Neutrophil (primary cell): ENCODE measurements around the gene CEP63.

ENCODE experiments used
- H3K27ac ChIP-seq: fragments of 200-600 bp; sonication (generic); 2 replicates; pipeline ENCODE4 v1.5.1; 2016; ENCODE audit warnings: mild to moderate bottlenecking, moderate library complexity
- H3K27me3 ChIP-seq: fragments of 200-600 bp; sonication (generic); 2 replicates; pipeline ENCODE4 v1.6.0; 2016; ENCODE audit warnings: mild to moderate bottlenecking
- H3K36me3 ChIP-seq: fragments of 200-600 bp; sonication (generic); 2 replicates; pipeline ENCODE4 v1.5.1; 2017
- H3K4me1 ChIP-seq, 2 experiments: fragments of 200-600 bp in 1 of 2; sonication (generic) in 1 of 2; 1 replicate in 1 of 2; 2 replicates in 1 of 2; pipeline versions ENCODE4 v1.5.1 to v1.6.1; 2013 to 2016; ENCODE audit warnings: low read depth in 1 of 2, low read length in 1 of 2, mild to moderate bottlenecking in 1 of 2, moderate library complexity in 1 of 2; ENCODE audit not compliant: control insufficient read depth in 1 of 2, insufficient read depth in 1 of 2
- H3K4me3 ChIP-seq, 2 experiments: fragments of 200-600 bp in 1 of 2; sonication (generic) in 1 of 2; 1 replicate in 1 of 2; 2 replicates in 1 of 2; pipeline ENCODE4 v1.5.1; 2013 to 2016; ENCODE audit warnings: low read depth in 1 of 2, low read length in 1 of 2, mild to moderate bottlenecking in 1 of 2, moderate library complexity in 1 of 2
- H3K9me3 ChIP-seq: fragments of 200-600 bp; sonication (generic); 2 replicates; pipeline ENCODE4 v1.5.1; 2016
- TF ChIP-seq, protein P1 (sequence below): fragments of 200-600 bp; sonication (generic); IDR thresholded peaks from 2 replicates; pipeline ENCODE4 v1.5.1; 2016; ENCODE audit warnings: antibody characterized with exemption

The CEP63 gene

DNA sequence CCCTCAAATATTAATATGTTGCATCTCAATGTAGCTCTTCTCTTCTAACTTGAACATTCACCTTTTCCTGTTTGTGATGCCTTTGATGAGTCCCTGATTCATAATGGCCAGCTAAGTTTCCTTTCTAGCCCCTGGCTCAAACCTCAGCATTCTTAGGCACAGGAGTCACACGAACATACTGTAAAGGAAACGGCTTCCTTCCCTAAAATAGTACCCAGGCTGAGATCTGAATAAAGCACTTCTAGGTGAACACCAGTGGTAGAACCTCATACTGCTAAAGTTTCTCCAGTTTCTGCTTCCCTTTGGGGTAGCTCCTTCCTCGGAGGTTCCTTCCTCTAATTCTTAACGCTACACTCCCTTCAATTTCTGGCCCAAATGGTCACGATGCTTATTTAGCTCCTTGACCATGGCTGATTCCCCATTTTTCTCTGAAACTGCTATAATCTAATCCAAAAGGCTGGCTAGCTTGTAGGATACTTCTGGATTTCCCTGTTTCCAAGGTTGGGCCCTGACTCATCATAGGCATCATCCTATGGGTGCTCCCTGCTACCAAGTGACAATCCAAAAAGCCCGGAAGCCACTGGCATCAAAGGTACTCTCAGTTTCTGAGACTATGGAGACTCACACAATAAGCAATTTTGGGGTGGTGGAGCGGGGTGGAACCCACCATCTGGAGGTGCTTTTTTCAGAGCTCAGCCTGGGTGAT is 2.5 kb upstream of the CEP63 start:
- Histone ChIP-seq H3K27me3 (no peaks in the 10 kb centered on the region), H3K36me3 (peaks cover 34% of the 10 kb centered on the region), H3K27ac (peak overlapping the region; percentile 100), H3K4me1 (peaks cover 42 to 50% of the 10 kb centered on the region in 2 experiments), H3K4me3 (peak overlapping the region in 1 of 2 experiments; percentile 16), H3K9me3 (no peaks in the 10 kb centered on the region)
- TF ChIP-seq, protein P1, sequence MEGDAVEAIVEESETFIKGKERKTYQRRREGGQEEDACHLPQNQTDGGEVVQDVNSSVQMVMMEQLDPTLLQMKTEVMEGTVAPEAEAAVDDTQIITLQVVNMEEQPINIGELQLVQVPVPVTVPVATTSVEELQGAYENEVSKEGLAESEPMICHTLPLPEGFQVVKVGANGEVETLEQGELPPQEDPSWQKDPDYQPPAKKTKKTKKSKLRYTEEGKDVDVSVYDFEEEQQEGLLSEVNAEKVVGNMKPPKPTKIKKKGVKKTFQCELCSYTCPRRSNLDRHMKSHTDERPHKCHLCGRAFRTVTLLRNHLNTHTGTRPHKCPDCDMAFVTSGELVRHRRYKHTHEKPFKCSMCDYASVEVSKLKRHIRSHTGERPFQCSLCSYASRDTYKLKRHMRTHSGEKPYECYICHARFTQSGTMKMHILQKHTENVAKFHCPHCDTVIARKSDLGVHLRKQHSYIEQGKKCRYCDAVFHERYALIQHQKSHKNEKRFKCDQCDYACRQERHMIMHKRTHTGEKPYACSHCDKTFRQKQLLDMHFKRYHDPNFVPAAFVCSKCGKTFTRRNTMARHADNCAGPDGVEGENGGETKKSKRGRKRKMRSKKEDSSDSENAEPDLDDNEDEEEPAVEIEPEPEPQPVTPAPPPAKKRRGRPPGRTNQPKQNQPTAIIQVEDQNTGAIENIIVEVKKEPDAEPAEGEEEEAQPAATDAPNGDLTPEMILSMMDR: no peak

DNA sequence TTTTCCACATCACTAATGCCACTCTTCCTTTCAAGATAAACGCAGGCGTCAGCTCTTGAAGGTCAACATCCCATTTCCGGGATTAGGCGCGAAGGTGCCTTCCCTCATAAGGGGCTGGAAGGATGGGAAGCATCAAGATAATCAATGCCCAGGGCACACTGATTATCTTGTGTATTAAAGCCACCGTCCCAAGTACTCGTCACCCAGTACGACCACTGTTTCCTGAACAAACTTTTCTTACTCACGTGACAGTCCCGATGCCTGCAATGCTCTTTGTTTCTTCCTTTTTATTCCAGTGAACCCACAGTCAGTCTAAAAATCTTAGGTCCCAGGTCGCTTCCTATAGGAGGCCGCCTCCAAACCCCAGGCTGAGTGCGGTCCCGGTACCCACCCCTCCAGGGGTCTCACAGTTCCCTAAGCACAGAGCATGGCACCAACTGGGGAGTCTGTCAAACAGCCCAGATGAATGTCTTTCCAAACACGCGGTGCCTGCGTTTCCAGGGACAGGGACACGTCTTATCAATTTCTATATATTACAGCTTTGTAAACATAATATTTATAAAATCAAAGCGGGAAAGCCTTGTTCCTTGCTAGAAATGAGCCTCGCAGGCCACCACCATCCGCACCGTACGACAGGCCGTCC is 661 bp upstream of the CEP63 start:
- peak overlapping the region; percentile 83 to 98 for H3K4me3 ChIP-seq
- peak overlapping the region; percentile 100 for H3K27ac ChIP-seq
- peaks cover 60 to 67% of the 10 kb centered on the region in 2 experiments for H3K4me1 ChIP-seq
- peaks cover 24% of the 10 kb centered on the region for H3K36me3 ChIP-seq
- TF ChIP-seq, protein P1: no peak
- H3K9me3 ChIP-seq: no peaks in the 10 kb centered on the region
- H3K27me3 ChIP-seq: no peaks in the 10 kb centered on the region

DNA sequence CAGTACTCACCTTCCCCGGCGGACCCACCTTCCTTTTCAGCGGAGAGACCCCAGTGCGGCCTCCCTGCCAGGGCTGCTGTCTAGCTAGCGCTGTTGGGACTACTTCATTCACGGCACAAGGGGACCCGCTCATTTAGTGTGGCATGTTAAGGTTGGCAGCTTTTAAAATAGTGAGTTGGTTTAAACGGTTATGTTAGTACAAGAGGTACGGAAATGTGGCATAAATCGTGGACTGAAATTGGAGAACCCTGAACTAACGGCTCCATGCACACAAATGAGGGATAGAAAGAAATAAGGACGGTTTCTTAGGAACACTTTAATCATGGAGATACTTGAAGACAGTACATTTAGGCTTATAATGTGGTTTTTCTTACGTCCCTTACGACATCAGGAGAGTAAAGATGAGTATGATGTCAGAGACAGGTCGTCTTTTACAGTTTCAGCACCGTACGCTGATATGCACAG is 752 bp downstream of the CEP63 start:
- Histone ChIP-seq H3K4me1 (peaks cover 66 to 70% of the 10 kb centered on the region in 2 experiments), H3K27ac (peak overlapping the region; percentile 100), H3K4me3 (peak overlapping the region; percentile 83 to 98), H3K36me3 (peaks cover 10% of the 10 kb centered on the region), H3K9me3 (no peaks in the 10 kb centered on the region), H3K27me3 (no peaks in the 10 kb centered on the region)
- TF ChIP-seq, protein P1: no peak

- TF ChIP-seq, protein P1: no peak
- Histone ChIP-seq H3K4me3 (peak overlapping the region; percentile 83 to 98), H3K36me3 (peaks cover 4% of the 10 kb centered on the region), H3K27me3 (no peaks in the 10 kb centered on the region), H3K9me3 (no peaks in the 10 kb centered on the region), H3K4me1 (peaks cover 68 to 75% of the 10 kb centered on the region in 2 experiments), H3K27ac (peak overlapping the region; percentile 100)
Observed at GRCh38 chr3:134487406-134487805, 1.5 kb downstream of the CEP63 start.

DNA sequence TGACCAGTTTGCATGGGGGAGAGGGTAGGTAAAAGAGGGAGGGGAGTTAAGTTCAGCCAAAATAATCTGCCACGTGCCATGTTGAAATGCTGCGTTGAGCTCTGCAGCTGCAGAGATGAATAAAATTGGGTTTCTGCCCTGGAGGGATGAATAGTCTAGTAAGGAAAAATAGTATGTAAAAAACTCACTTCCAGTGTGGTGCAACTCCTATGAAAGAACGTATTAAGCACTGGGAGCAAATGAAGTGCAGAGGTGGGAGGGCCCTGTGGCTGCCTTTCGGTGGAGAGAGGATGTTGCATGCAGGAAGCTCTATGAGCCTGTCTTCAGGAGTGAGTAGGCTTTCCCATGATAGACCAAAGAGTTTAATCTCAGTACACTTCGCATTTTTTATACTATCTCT is 8.6 kb downstream of the CEP63 start:
- TF ChIP-seq, protein P1: no peak
- H3K9me3 ChIP-seq: no peaks in the 10 kb centered on the region
- H3K27me3 ChIP-seq: no peaks in the 10 kb centered on the region
- peaks cover 26 to 31% of the 10 kb centered on the region in 2 experiments for H3K4me1 ChIP-seq
- no peak overlapping the region for H3K4me3 ChIP-seq
- peak overlapping the region; percentile 68 for H3K27ac ChIP-seq
- H3K36me3 ChIP-seq: peaks cover 14% of the 10 kb centered on the region
